Frontal cortex (tissue), 4 donors: ENCODE data around the gene KLHL36. TPM values are rescaled to one million over a fixed set of nuclear protein-coding genes. Genes with fewer than 3 reads are reported as not detected.
"Not testable (repeated sequence)": the region's sequence is repeated elsewhere in the genome, so short reads cannot be mapped to it uniquely, and the experiment has no call there.

Experiments used
- DNase-seq, 2 donors: peaks; one replicate each; pipeline ENCODE4 v3.0.0; 2012; ENCODE audit warnings: low spot score in 2 of 2
- FAIRE-seq: peaks from 2 replicates; lab custom pipeline; 2012; peaks lifted over from hg19 to GRCh38; lab: Jason Lieb, UNC
- total RNA-seq: library from RNA; depleted of rRNA; stranded (reverse); fragments of >200 nt; gene quantifications from one replicate; pipeline ENCODE4 v1.2.3, GENCODE V29; 2014
- donor health status: control.
- donor health status: control.
- donor health status: control.

KLHL36 gene
- total RNA-seq, 1 donor from 2014 or later, result 60.3 TPM

DNA sequence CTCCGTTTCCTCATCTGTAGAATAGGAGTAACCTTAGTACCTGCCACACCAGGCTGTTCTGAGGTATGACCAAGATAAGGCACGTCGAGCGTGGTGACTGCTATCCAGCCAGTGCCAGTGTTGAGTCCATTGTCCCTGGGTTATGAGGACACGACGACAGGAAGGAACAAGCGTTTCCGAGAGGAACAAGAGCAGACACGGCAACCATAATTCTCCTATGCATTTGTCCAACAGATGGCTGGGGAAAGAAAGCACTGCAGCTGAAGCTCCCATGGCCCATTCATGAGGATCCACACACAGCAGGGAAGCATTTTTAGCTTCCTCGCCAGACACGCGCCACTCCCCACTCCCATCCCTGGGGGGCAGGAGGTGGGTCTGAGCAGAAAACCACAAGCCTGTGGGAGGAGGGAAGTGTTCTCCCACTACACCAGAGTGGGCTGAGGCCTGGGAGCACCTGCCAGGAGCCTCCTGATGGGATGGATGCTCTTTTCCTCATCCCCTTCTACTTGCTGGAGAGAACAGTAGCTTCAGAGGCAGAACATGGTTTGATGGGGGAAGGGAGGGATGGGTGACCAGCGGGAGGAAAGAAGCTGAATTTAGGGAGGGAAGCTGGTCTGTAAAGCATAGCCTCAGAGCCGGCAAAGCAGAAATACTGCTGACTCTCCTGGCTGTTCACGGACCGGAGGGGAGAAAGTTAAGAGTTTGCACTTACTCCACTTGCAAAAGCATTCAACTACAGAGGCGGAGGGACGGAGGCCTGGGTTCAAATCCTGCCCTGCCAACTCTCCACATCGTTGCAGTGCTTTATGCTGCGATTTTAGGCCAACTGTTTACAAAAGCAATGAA, 33.1 kb upstream of the KLHL36 start:
- DNase-seq (no peak), FAIRE-seq (no peak)

DNA sequence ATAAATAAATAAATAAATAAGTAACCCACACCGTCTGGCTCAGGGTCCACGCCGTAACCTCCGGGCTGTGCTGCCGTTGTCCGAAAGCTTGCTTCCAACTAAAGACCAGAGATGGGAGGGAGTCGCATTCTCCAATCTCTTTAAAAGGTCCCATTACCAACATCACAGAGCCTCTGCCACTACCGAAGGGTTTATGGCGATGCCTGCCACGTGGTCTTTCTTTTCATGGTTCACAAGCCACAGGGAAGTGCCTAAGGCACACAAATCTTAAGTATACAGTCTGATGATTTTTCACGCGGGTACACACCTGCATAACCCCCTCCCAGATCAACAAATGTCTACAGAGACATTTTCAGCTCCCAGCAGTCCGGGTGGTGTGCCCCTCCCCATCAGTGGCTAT, 31.8 kb upstream of the KLHL36 start:
- FAIRE-seq (no peak), DNase-seq (no peak)

DNA sequence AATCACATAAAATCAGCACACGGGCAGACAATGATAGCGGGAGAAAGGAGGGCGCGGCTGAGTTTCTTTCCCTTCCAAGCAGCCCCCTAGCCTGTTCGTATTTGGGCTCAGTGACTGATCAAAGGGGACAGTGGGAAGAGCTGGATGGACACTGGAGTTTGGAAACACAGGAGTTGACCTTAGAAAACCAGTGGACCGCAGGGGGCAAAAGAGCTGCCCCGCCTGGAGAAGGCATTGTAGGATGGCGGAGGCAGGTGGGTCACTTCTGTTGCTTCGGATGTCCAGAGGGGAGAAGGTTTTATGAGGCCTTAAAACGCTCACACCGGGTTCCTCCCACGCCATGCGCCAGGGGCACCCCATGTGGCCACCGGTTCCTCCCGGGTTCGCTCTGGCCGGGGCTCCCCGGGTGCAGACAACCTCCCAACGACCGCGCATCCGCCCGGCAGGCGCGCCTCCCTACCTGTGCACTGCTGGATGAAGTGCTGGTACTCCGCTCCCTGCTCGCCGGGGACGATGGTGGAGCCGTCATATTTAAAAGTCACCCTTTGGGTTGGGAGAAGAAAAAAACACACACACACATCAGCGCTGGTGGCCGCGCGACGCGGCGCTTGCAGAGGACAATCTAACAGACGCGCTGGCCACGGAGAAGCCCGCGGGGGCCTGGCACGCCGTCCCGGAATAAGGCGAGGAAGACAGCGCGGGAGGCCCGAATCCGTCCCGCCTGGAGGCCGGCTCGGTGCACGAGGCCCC, 31.1 kb upstream of the KLHL36 start:
- FAIRE-seq (no peak), DNase-seq (no peak)

DNA sequence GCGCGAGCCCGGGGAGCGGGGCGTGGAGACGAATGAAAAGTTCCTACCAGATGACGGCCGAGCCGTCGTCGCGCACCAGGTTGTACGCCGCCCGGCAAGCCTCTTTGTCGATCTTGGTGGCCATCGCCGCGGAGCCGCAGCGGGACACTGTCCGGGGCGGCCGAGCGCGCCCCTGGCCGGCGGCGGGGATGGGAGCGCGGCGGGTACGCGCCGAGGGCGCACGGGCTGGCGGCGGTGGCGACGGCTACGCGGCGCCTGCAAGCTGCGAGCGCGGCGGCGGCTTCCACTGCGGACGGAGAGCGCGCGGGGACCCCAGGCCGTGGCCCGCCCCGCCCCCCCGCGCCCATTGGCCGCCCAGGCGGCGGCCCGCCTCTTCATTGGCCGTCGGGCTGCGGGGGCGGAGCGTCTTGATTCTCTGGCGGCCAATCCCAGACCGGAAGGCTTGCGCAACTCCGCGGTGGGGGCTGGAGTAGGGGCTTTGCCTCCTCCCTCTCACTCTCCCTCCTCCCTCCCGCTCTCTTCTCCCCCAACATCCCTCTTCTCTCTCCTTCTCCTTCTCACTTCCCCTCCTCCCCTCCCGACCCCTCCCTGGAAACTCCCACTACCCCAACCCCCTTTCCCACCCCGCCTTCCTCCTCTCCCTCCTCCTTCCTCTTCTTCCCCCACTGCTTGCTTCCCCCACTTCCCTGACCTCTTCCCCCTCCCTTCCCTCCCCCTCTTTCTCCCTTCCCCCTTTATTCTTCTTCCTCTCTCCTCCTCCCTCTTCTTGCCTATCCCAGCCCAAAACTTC, 30.3 kb upstream of the KLHL36 start, which contains the start of gene COTL1:
TSS of gene COTL1 (minus strand) at position 288 of the 790 bp plus-strand sequence. CDS start at position 124, 164 bp downstream.
- no peak for FAIRE-seq
- DNase-seq, result peak; percentile 95 to 96

DNA sequence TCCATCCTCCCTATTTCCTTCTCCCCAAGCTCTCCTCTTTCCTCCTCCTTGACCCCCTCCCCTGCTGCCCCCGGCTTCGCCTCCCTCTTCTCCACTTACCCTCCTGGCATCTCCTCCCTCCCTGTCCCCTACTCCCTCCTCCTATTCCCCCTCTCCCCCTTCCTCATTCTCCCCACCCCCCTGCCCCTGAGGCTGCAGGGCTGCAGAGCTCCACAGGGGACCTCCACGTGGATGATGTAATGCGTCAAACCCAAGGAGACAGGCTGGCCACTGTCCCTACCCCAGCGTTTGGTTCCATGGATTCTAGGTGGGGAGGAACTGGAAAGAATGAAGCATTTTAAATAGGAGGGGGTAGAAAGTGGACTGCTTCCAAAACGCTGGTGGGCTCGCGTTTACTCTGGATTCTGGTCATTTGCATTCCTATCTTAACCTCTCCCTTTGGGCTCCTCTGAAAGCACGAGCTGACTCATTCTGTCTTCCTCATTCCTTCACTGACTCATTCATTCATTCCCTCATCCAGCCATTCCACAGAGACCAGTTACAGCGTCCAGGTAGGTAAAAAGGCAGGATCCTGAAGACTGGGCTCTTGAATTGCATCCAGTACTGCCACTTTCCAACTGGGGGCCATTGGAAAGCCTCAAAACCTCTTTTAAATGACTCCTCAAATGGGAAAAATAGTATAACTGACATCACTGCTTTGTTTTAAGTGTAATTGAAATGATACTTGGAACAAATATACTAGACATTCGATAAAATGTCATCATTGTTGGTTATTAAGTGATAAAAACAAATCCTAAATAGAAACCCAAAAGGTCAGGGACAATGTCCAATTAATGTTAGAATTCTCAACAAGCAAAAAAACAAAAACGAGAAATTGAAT, 29.5 kb upstream of the KLHL36 start:
- DNase-seq (no peak), FAIRE-seq (no peak)

DNA sequence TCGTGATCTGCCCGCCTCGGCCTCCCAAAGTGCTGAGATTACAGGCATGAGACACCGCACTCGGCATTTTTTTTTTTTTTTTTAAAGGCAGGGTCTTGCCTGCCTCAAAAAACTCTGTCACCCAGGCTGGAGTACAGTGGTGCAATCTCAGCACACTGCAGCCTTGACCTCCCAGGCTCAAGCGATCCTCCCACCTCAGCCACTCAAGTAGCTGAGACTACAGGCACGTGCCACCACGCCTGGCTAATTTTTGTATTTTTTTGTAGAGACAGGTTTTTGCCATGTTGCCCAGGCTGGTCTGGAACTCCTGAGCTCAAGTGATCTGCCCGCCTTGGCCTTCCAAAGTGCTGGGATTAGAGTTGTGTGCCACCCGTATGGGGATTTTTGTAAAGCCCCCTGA, 27.4 kb upstream of the KLHL36 start:
- FAIRE-seq, result not testable (repeated sequence)

DNA sequence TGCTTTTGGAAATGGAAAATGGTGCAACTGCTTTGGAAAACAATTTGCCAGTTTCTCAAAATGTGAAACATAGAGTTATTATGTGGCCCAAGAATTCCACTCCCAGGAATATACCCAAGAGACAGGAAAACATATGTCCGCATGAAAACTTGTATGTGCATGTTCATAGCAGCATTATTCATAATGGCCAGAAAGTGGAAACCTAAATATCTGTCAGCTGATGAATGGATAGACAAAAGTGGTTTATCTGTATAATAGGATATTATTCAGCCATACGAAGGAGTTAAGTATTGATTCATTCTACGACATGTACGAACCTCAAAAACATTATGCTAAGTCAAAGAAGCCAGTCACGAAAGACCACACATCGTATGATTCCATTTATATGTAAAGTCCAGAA, 22.8 kb upstream of the KLHL36 start:
- FAIRE-seq (no peak), DNase-seq (no peak)

More for the DNA sequence above, 27.4 kb upstream of the KLHL36 start:
- not testable (repeated sequence) for DNase-seq

DNA sequence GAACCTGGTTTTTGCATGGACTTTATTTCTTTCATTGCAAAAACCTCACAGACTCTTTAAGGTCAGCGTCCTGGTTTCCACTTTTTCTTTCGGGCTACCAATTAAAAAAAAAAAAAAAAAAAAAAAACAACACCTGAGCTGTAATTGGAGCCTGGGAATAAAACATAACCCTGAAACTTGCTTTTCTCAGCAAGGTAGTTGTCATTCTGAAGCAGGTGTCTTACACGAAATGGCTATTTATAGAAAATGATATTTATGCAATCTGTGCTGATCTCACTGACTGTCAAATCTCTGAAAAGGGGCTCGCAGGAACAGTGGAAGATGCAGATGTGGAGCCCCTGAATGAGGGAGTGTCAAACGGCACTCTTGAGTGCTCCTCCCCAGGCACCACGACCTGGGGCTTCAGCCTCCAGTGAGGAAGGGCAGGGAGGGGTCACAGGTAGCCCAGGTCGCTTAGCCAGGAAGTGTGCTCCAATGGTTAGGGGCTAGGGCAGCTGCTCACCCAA, 20.0 kb upstream of the KLHL36 start:
- FAIRE-seq, result no peak

DNA sequence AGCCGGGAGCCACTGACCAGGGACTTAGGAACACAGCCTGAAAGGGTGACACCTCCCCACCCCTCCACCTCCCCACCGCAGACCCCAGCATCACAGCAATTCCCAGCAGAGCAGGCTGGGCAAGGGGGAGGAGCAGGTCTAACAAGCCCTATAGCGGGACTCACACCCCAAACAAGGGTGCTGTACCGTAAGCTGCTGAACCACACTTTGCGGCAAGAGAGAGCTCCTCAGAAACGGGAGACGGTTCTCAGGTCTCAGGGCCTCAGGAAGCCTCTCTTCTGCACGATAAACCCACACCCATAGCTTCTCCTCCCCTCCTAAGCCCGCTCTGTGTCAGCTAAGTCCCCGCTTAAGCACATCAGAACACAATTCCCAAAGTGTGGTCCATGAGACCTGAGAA, 18.7 kb upstream of the KLHL36 start:
- no peak for DNase-seq
- FAIRE-seq, result no peak

More for the DNA sequence above, 20.0 kb upstream of the KLHL36 start:
- DNase-seq, result no peak

DNA sequence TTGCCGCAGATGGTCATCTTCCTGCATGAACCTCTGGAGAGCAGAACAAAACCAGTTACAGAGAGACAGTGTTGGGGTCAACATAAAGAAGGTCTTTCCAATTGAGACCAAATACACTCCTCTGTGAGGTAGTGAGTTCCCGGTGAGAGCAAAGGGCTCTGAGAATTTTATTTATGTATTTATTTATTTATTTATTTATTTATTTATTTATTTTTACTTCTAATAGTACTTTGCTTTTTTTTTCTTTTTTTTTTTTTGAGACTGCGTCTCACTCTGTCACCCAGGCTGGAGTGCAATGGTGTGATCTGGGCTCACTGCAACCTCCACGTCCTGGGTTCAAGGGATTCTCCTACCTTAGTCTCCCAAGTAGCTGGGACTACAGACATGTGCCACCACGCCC, 18.3 kb upstream of the KLHL36 start:
- DNase-seq, result no peak
- FAIRE-seq, result no peak

DNA sequence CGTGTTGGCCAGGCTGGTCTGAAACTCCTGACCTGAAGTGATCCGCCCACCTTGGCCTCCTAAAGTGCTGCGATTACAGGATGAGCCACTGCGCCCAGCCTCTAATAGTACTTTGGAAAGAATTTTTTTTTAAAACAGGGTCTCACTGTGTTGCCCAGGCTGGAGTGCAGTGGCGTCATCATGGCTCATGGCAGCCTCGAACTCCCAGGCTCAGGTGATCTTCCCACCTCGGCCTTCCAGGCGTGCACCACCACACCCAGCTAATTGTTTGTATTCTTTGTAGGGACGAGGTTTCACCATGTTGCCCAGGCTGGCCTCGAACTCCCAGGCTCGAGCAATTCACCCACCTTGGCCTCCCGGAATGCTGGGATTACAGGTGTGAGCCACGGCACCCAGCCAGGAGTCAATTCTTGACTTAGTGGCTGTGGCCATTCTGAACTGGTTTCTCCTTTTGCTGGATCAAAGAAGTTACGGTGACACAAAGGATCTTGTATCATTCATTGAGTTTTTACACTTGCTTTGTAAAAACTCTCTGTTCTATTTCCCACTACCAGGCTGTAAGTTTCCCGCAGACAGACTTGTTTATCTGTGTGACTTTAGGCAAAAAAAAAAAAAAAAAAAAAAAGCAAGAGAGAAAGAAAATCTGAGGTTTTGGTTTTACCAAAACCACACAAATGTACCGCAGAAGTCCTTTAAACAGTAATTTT, 17.7 kb upstream of the KLHL36 start:
- DNase-seq, result no peak
- no peak for FAIRE-seq

DNA sequence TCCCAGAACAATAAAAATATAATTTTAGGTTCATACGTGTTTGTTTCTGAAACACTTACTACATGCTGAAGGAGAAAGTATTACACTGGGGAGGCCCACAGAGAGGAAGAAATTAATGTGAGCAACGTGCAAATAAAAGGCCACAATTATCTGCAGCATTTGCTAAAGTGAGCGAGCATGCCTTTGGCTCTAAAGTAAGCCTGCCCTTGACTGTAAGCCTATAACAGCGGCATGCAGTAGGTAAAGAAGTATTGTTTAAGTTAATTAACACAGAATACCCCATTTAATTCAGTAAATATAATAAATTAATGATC, 17.2 kb upstream of the KLHL36 start:
- FAIRE-seq (no peak), DNase-seq (no peak)

DNA sequence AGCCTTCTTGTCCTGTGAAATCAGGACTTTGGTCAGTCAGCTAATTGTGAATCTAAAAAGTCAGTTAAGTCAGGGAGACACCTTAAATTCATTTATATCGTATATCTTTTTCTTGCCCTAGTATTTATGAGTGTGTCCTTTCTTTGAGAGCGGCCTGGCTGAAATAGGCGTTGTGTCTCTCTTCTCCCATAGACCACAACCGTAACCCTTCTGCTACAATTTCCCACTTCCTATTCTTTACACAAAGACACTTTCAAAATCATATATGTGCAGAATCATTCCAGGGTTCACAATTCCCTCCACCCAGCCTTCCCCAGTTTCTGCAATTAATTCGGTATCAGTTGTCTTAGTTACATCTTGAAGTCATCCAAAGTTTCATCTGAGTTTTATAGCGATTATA, 16.4 kb upstream of the KLHL36 start:
- FAIRE-seq, result no peak

DNA sequence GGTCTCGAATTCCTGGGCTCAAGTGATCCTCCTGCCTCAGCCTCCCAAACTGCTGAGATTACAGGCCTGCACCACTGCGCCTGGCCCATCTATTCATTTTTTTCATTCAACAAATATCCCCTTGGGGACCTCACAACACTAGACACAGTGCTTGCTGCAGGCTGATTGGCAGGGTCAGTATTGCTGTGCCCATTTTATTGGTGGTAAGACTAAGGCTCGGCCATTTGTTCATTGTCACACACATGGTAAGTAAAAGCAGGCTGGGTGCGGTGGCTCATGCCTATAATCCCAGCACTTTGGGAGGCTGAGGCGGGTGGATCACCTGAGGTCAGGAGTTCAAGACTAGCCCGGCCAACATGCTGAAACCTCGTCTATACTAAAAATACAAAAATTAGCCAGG, 15.4 kb upstream of the KLHL36 start:
- not testable (repeated sequence) for DNase-seq, FAIRE-seq

More for the DNA sequence above, 16.4 kb upstream of the KLHL36 start:
- no peak for DNase-seq

DNA sequence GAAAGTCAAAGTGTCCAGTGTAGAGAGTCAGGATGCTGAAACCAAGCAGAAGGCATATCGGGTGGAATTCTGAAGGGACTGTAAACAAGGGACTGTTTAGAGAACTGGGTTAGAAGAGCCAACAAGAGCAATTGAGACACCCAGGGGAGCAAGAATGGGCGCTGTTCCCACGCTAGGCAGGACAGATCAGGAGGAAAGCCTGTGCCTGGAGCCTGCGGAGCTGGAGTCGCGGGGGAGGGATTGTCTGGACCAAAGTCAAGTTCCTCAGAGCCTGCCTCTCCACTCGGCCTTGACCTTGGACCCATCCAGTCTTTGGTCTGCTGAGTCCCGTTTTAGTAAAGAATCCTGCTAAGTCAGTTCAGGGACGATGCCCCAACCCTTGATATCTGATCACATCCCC, 14.7 kb upstream of the KLHL36 start:
- FAIRE-seq (no peak), DNase-seq (no peak)

DNA sequence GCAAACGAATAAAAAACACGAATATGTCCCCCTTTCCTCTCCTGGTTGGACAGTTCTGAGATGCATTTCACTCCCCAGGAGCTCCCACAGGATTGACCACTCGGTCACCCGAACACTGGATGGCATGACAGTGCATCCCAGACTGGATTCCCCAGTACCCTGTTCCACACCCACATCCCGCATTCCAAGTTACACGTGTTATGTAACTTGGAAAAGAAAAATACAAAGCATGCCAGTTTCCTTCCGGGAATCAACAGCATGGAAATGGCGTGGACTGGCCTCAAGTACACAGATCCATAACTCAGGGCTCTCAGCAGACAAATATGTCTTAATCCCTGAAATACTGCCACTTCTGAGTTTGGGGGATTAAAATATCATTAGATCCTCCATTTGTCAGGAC, 12.6 kb upstream of the KLHL36 start:
- FAIRE-seq (no peak), DNase-seq (no peak)

DNA sequence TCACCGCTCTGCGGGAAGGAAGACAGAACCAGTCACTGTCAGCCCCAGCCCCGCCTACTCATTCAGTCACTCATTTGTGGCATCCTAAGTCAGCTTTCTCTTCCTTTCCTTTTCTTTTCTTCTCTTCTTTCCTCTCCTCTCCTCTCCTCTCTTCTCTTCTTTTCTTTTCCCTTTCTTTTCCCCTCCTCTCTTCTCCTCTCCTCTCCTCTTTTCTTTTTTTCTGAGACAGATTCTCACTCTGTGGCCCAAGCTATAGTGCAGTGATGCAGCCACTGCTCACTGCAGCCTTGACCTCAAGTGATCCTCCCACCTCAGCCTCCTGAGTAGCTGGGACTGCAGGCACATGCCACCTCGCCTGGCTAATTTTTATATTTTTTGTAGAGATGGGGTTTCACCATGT, 10.6 kb upstream of the KLHL36 start:
- DNase-seq (no peak), FAIRE-seq (no peak)

DNA sequence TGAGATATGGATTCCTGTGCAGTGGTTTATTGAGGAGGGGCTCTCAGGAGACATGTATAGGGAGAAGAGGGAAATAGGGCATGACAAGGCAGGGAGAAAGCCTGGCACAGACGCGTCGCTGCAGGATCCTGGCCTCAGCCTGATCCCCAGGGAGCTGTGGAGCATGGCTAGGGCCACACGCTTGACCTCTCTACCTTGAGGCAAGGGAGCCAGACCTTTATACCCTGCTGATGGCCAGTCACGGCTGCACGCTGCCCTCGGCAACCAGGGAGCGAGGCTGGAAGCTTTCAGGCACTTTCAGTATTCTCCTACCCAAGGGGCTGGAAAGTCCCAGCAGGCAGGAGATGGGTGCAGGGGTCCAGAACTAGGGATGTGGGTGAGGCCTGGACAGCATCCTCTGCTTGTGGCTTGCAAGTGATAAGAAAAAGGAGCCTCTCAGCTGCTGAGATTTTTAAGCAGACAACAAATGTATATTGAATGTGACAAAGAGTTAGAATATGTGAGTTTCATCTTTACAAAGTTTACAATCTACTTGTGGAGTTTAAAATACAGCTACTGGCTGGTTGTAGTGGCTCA, 10.0 kb upstream of the KLHL36 start:
- DNase-seq (no peak), FAIRE-seq (no peak)
